HG03103 (cell line): ENCODE measurements around the gene TRERF1.

Source experiments
- ATAC-seq: cut with Tn5 transposase; IDR thresholded peaks from one replicate; pipeline ENCODE4 v1.9.1; 2021; ENCODE audit warnings: low read depth; ENCODE audit not compliant: unreplicated experiment

The TRERF1 gene

DNA sequence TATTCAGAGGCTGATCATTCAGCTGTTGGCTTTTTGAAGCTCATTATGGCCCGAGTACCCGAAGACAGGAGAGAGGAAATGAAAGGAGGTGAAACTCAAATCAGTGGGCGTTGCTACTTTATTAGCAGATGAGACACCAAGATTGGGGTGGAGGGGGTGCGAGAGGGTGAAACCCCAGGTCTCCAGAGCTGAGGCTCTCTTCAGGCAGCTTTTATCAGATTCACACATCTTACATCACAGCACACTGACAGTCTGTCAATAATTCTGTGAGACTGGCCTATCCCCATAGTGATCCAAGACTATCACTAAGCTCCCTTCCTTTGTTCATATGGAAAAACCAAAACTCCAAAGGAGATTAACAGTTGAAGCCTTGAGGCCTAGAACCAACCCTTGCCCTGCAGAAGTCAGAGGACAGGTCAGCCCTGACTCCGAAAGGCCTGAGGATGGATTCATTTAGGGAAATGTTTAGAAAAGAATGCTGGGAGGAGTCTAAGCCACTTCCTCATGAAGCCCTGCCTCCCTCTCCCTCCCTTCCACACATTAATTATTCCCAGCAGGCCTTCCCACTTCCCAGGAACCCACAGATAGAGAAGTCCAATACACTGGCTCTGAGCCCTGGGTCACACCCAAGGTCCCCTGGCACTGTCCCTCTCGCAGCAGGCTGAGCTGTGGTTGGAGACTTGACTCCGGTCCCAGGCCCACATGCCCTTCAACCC is 23.2 kb downstream of the TRERF1 start:
- no peak for ATAC-seq

DNA sequence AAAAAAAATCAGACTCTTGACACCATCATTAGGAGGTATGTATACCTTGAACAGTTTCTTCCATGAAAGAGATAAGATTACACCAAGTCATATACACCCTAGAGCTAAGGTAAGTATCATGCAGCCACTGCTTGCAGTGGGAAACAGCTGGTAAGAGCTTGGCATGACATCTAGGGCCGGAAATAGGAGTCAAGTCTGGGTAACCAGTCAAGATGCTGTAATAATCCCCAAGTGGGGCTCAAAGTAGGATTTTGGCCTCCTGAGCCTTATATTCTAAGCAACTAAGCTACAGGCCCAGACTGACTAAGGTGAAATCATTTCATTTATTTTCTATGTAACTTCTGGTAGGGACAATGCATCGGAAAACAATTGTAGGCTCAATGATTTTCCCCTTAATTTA is 23.9 kb downstream of the TRERF1 start:
- ATAC-seq, result no peak

DNA sequence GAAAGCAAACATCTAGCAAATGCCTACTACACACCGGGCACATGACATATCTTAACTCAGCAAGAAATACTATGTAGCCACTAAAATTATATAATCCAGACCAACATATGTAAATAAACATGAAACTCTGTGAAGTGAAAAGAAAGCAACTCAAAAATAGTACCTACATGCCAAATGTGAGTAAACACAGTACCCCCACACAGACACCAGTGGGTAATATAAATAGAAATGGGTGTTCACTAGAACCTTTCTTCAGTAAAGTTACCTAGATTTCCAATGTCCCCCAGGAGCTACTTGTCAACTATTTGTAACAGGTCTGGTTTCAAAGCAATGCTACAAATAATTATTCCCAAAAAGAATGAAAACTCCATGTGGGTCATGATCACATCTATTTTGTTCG is 25.5 kb downstream of the TRERF1 start:
- ATAC-seq, result no peak

DNA sequence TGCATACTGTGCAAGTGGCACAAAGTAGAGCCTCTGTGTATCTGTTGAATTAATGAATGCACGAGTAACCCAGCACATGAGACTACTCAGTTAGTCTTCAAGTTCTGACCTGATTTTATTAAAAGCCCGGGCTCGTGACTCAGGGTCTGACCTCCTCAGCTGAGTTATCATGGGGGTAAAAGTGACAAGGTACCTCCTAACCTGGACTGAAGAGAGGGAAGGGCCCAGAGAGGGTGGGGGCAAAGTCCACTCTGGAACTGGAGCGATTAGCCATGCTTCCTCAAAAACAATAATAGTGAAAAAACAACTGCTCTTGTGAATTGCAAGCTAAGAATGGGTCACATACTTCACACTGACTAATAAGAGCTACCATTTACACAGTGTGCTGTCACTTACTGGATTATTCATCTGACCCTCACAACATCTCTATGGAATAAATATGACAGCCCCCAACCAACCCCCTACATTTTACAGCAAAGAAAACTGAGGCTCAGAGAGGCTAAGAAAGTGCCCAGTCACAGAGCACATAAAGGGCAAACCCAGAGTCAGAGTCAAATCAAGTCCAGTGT is 26.7 kb downstream of the TRERF1 start:
- ATAC-seq, result no peak

DNA sequence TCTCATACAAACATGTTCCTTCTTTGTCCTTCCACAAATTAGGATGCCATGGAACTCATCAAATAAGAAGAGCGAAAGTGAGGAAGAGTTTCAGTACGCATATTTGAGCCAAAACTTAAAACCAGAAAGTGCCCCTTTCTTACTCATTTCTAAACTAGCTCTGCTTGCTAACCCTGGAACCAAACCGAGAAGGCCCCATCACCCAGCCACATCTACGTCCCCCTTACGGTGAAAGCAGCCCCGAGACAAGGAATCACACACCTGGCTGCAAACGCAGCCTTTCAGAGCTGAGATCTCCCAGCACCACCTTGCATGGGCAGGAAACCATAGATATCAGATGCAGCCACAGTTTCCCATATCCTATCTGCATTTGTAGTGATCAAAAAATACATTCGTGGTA is 28.5 kb downstream of the TRERF1 start:
- ATAC-seq, result peak; percentile 58

DNA sequence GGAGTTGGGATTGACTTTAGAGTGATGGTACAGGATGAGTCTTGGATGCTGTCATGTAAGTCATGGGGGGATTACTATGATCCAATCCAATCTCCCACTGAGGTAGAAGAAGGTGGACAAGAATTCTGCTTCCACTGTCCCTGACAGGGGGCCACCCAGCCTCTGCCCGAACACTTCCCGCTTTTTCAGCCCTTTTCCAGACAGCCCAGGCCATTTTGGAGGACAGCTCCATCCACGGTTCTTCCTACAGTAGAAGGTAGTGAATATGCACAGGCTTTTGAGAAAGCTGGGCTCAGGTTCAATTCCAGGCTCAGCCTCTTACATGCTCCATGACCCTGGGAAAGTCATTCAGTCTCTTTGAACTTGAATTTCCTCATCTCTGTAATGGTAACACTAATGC is 31.0 kb downstream of the TRERF1 start:
- ATAC-seq, result no peak

DNA sequence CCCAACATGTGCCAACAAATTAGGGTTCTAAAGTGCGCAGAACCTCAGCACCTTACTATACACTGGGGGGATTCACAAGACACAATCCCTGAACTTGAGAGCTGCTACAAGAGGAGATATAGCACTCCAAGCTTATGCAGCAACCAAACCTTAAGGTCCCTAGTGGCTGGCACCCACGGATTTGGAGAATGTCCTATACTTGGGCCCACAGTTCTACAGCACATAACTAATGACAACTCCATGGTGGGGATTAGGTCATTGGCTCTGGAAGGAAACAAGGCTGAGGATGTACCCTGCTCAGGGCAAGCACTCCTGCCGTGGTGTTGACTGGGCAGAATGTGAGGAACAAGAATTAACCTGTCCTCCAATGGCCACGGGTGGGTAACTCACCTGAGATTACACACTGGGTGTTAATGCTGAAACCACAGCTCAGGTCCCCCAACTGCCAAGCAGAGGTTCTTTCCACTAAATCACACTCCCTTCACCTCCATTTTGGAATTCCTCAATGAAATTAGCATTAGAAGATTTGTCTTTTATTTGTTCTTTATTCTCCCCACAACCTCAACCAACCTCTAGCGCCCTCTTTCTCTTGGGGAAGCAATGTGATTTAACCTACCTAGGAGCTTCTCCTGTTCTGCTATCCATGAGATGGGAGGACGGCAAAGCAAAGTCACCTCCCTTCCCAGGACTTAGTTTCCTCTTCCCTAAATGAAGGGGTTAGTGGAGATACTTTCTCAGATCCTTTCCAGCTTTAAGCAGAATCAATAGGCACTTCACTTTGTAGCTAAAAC is 32.0 kb downstream of the TRERF1 start:
- no peak for ATAC-seq

DNA sequence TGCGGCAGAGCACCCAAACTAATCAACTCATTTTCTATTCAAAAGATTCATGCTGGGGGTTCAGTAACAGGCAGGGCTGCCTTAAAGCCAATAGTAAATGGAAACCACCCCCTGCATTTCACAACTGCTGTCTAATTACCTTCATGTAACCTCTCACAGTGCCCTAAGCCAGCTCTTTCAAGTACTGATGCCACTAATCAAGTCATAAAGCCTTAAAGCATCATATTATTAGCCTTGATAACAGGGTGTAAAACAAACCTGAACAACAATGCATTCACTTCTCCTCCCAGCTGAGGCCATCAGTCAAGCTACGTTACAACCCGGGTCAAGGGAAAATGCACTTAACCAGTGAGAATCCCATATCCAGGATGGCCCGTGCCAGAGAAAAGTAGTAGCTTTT is 33.0 kb downstream of the TRERF1 start:
- ATAC-seq, result no peak

DNA sequence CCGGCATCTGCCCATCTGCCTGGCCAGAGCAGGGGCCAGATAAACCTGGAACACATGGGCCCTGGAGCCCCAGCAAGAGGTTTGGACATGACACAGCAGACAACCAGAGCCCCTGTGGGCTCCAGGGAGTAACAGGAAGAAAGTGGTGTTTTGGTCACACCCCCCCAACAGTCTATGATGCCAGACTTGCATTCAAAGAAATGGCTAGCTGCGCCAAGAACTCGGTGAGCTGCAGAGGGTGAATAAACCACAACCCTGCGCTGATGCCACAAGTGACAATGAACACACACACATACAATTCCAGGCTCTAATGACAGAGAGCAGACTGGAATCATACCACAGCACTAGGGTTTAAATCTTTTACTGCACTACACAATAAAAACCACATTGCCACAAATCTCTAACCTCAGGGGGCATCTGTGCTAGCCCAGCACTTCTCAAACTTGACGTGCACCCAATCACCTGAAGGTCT is 34.0 kb downstream of the TRERF1 start:
- ATAC-seq, result no peak

DNA sequence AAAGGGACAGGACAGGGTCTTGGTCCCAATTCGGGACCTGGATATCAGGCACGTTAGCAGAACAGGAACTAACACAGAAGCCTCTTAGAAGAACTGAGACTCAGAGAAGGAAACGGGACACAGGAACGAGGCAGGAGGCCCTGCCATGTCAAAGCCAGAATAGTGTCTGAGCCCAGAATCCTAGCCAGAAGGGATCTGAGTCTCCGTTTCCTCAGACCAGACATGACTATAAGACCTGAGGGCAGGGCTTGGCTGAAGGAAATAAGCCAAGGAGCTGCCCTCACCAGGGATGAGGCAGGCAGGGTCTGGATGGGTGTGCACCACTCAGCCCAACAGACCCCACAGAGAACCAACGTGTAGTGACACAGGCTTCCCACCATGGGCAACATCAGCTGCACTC is 40.3 kb downstream of the TRERF1 start:
- no peak for ATAC-seq

DNA sequence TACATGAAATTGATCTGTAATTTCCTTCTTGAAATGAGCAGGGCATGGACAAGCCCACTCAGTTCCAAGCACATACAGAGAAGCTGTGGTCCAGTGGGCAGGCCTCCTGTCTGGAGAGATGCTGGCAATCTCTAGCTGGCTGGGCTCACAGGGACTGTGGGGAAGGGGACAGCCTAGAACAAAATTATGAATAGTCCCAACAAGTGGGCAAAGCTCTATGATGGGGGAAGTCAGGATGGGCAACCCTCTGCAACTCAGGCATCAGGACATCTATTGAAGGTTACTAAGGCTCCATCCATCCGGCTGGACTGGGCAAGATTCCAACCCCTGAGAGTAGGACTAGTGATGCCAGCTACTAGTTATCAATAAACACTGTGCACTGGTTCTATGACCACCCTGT is 40.9 kb downstream of the TRERF1 start:
- no peak for ATAC-seq

DNA sequence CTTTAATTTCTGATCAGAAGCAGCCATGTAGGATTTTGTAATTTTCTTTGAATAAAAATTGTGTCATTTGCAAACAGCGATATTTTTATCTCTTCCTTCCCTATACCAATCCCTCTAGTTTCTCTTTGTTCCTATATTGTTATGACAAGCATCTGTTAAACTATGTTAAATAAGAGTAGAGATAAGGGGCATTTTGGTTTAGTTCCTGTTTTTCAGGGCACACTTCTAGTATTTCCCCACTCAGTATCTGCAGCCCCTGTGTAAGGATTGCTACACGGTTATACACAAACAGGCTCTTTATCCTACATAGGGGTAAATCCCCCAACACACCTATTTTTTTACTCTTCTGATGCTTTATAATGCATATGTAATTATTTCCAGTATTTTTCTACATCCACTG is 42.1 kb downstream of the TRERF1 start:
- no peak for ATAC-seq

DNA sequence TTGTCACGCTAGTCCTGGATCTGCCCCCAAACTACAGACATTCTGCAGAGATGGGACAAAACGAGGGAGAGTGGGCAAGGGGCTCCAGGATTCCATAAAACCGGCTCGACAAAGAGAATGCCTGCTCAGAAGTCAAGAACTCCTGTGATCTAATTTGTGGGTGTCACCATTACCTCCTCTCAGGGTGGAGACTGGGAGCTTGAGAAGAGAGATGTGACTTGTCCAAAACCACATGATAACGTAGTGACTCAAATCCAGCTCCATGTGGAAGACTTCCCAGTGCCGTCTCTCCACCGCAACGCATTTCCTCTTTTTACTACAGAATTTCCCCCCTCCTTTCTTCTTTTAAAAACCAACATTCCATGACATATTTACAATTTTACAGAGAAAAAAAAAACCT is 44.3 kb downstream of the TRERF1 start:
- no peak for ATAC-seq

DNA sequence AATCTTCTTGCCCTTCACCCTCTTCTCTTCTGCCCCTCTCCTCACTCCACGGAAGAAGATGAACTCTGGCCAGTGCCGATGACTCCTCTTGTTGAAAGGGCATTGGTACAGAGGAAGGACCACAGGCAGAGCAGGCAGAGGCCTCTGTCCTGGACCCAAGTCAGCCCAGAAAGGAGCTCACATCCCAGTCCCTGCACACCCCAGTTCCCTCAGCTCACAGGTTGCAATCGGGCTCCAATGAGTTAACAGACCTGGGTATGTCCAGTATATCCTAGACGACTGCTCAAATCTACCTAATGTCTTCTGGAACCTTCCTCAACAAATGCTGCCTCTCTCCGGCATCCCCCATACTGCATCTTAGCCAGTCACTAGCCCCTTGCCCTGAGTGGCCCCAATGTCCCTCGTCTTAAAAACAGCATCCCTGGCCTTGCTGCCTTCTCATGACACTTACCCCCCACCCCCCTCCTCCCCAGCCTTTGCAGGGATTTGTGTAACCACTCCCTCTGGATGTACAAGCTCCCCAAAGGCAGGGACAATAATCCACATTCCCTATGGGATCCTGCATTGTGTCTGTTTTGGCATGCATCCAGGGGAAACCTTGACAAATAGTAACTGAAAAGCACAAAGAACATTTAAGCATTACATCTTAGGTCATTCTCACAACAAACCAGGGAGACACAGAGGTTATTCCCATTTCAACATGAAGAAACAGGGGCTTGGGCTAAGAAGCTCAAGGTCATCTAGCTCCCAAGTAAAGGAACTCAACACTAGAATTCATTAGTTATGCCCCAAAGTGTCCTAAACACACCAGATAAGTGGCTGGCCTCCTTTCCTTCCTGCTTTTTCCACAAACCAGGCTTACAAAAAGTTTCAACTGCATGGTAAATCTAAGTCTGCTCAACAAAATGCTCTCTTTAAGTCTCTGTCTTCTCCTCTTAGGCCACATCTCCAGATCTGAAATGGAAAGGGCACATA is 45.1 kb downstream of the TRERF1 start:
- ATAC-seq, result no peak

DNA sequence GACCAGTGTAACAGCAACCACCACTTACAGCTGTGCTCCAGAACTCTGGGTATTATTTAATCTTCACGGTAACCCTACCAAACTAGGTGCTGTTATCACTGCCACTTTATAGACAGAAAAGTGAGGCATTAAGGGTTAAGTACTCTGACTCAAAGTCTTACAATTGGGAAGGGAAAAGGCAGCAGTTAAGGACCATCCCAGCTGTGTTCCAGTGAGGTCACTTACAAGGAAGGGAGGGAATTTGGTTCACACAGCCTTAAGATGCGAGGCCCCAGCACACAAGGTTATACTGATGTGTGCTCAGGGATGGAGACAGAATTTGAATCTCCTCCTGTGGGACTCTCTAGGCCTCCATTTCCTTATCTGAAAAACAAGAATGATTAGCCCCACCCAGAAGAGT is 46.7 kb downstream of the TRERF1 start:
- ATAC-seq, result no peak

DNA sequence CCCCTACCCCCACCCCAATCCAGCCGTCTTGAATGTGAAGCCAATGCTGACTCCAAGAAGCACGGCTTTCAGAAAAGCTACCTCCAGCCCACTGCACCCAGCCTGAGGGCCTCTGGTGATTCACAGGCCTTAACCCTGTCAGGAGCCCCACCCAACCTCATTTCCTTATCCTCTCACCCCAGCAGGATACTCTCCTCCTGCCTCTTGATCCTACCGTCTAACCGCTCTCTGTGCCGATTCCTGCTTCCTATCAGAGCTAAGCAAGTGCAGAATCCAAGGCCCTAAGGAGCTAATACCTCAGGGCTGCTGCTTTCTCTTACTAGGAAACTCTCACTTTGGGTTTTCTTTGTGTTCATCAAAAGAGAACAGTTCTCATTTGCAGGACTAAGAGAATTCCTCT is 47.2 kb downstream of the TRERF1 start:
- no peak for ATAC-seq

DNA sequence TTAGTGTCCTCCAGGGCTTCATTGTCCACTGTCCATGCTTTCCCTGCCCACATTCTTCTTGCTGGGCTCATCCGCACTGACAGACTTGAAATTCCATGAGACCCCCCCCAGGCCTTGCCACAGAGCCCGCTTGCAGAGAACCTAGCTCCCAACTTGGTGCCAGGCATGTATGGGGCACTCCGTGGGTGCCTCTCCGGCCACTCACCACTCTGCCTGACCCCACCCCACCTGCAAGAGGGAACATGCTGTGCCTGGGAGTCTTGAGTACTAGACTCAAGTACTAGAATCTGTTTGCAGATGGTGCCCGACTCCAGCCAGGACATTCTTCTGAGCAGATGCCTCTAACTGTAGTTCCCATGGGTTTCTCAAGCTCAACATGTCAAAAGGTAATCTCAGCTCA is 47.9 kb downstream of the TRERF1 start:
- ATAC-seq, result no peak

DNA sequence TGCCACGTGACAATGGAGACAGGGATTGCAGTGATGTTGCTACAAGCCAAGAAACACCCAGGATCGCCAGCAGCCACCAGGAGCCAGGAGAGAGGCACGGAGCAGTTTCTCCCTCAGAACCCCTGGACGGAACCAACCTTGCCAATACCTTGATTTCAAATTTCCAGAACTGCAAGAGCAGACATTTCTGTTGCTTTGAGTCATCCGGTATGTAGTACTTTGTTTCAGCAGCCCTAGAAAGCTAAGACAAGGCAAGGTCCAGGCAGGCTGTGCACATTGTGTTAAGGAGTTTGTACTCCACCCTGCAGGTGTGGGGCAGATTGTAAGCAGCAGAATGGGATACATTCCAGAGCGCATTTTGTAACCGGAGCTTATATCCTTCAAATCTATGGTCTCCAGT is 48.3 kb downstream of the TRERF1 start:
- no peak for ATAC-seq

DNA sequence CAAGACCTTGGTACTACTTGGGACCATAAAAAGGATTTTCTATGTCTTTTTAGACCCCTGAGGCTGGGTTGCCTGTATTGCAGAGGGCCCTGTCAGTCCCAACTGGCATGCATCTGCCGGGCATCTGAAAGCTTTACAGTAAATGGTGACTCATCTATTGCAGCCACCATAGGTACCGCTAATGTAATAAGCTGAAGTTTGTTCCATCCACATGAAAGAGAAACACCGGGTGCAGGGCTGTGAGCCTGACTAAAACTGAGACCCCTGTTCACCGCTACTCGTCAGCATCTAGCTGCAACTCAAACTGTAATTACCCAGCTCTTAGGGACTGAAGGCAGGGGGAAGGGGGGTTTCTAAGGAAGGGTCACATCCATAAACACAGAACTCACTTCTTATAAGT is 49.5 kb downstream of the TRERF1 start:
- ATAC-seq, result peak; percentile 70

DNA sequence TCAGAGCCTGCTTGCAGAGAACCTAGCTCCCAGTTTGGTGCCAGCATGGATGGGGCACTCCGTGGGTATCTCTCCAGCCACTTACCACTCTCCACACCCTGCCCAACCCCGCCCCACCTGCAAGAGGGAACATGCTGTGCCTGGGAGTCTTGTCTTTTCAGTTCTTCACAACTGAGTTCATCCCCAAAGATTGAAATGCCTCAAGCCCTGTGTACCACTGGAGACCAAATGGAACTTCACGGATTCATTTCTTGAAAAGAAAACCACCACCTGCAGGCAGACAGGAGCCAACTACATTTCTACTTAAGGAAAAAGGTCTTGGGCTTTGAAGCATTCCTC is 50.1 kb downstream of the TRERF1 start:
- ATAC-seq, result no peak
